Measurements from ENCODE around the gene ZNF784.

Gene ZNF784

DNA sequence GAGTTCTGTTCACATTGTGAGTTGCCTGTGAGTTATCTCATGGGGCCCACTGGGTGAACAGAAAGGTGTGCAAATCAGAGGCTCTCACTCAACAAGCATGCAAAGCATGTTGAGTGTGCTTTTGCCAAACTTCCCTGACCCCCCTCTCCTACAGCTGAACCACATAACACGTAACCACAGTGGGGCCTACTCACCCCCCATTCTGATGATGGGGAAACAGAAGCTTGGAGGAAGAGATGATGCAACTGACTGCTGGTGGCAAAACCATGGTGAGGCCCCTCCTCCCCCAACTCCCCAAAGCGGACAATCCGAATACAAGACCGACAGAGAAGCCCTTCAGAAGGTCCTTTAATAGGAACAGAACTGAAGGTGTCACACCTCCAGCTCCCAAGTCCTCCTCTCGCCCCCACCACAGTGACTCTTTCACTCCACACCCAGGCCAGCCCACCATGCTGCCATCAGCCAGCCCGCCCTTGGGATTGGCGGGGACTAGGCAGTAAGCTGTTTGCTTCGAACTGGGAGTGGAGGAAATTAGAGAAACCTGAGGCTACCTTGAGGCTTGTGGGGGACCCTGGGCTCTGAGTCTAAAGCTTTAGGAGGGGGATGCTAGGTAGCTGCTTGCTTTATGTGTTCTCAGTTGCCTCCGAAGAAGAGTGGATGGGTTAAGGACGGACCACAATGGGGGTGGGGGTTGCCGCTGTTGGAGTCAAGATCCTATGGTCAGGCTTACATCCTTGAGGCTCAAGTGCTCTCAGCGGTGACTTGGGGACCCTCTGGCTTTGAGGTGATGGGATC is 3.8 kb downstream of the ZNF784 start:
- DNase-seq: no peak
- H3K27ac ChIP-seq (ENCODE audit: low read length): no peak overlapping the region
- no peaks in the 10 kb centered on the region for H3K36me3 ChIP-seq (replicated peaks; ENCODE audit: insufficient read depth, low read length)
- H3K27me3 ChIP-seq (replicated peaks; ENCODE audit: insufficient read depth, low read length): no peaks in the 10 kb centered on the region
- no peaks in the 10 kb centered on the region; the same call in 1 of the 2 replicates for H3K79me2 ChIP-seq (ENCODE audit: low read length)
- TF ChIP-seq, protein P1, sequence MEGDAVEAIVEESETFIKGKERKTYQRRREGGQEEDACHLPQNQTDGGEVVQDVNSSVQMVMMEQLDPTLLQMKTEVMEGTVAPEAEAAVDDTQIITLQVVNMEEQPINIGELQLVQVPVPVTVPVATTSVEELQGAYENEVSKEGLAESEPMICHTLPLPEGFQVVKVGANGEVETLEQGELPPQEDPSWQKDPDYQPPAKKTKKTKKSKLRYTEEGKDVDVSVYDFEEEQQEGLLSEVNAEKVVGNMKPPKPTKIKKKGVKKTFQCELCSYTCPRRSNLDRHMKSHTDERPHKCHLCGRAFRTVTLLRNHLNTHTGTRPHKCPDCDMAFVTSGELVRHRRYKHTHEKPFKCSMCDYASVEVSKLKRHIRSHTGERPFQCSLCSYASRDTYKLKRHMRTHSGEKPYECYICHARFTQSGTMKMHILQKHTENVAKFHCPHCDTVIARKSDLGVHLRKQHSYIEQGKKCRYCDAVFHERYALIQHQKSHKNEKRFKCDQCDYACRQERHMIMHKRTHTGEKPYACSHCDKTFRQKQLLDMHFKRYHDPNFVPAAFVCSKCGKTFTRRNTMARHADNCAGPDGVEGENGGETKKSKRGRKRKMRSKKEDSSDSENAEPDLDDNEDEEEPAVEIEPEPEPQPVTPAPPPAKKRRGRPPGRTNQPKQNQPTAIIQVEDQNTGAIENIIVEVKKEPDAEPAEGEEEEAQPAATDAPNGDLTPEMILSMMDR (IDR thresholded peaks at IDR 0.05; ENCODE audit: low read length): no peak
- TF ChIP-seq EZH2 (optimal IDR thresholded peaks at IDR 0.05; ENCODE audit: low read depth, low read length) (no peak), EZH2phosphoT487 (IDR thresholded peaks at IDR 0.05; ENCODE audit: low read length) (no peak)
- H2AFZ ChIP-seq (ENCODE audit: low read length): no peak overlapping the region
- H3F3A ChIP-seq (ENCODE audit: insufficient read depth, low read length): 0 out of 2 replicates have a peak, but pooled peaks cover 9% of the 10 kb centered on the region
- H4K20me1 ChIP-seq (ENCODE audit: insufficient read depth, low read length): no peaks in the 10 kb centered on the region
- no peak overlapping the region for H3K9ac ChIP-seq (ENCODE audit: low read length)
- no peak overlapping the region for H3K4me3 ChIP-seq (ENCODE audit: low read length)
- H3K4me2 ChIP-seq (ENCODE audit: low read depth, low read length): no peak overlapping the region
- no peaks in the 10 kb centered on the region for H3K9me3 ChIP-seq (replicated peaks; ENCODE audit: insufficient read depth, low read length)
- no peaks in the 10 kb centered on the region for H3K9me2 ChIP-seq (replicated peaks; ENCODE audit: insufficient read depth, low read length)
- H3K4me1 ChIP-seq (ENCODE audit: low read length): no peaks in the 10 kb centered on the region

DNA sequence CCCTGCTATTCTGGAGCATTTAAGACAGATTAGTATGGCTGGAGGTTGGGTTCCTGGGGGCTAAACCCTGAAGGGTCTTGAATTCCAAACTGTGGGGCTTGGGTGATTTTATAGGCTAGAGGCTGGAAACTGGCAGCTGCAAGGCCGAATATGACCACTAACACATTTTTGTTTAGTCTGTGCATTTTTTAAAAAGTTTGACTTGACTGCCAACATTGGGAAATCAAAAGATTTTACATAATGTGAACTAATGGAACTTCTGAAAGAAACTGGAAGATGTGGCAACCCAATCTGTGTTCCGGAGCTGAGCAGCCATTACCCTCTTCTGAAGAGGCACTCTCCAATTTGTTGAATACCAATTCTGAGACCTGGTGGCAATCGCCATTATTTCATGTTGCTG is 5.1 kb downstream of the ZNF784 start:
- no peaks in the 10 kb centered on the region for H4K20me1 ChIP-seq (ENCODE audit: insufficient read depth, low read length)
- no peaks in the 10 kb centered on the region for H3K9me2 ChIP-seq (replicated peaks; ENCODE audit: insufficient read depth, low read length)
- H3K4me3 ChIP-seq (ENCODE audit: low read length): no peak overlapping the region
- no peaks in the 10 kb centered on the region for H3K36me3 ChIP-seq (replicated peaks; ENCODE audit: insufficient read depth, low read length)
- no peak overlapping the region for H2AFZ ChIP-seq (ENCODE audit: low read length)
- H3K4me1 ChIP-seq (ENCODE audit: low read length): no peaks in the 10 kb centered on the region
- TF ChIP-seq, protein P1 (IDR thresholded peaks at IDR 0.05; ENCODE audit: low read length): no peak
- TF ChIP-seq EZH2 (optimal IDR thresholded peaks at IDR 0.05; ENCODE audit: low read depth, low read length) (no peak), EZH2phosphoT487 (IDR thresholded peaks at IDR 0.05; ENCODE audit: low read length) (no peak)
- no peaks in the 10 kb centered on the region for H3K27me3 ChIP-seq (replicated peaks; ENCODE audit: insufficient read depth, low read length)
- H3K79me2 ChIP-seq (ENCODE audit: low read length): no peaks in the 10 kb centered on the region; the same call in 1 of the 2 replicates
- H3K9me3 ChIP-seq (replicated peaks; ENCODE audit: insufficient read depth, low read length): no peaks in the 10 kb centered on the region
- H3K9ac ChIP-seq (ENCODE audit: low read length): no peak overlapping the region
- no peak for DNase-seq
- no peak overlapping the region for H3K27ac ChIP-seq (ENCODE audit: low read length)
- 0 out of 2 replicates have a peak, but pooled peaks cover 9% of the 10 kb centered on the region for H3F3A ChIP-seq (ENCODE audit: insufficient read depth, low read length)
- no peak overlapping the region for H3K4me2 ChIP-seq (ENCODE audit: low read depth, low read length)

GRCh38 chr19:55618426-55618825 is 5.9 kb downstream of the ZNF784 start:
- Histone ChIP-seq H3K9ac (ENCODE audit: low read length) (no peak overlapping the region), H4K20me1 (ENCODE audit: insufficient read depth, low read length) (no peaks in the 10 kb centered on the region), H3K4me1 (ENCODE audit: low read length) (no peaks in the 10 kb centered on the region), H3K9me2 (replicated peaks; ENCODE audit: insufficient read depth, low read length) (no peaks in the 10 kb centered on the region), H3K79me2 (ENCODE audit: low read length) (no peaks in the 10 kb centered on the region), H2AFZ (ENCODE audit: low read length) (no peak overlapping the region), H3K27ac (ENCODE audit: low read length) (no peak overlapping the region), H3K9me3 (replicated peaks; ENCODE audit: insufficient read depth, low read length) (no peaks in the 10 kb centered on the region), H3K4me3 (ENCODE audit: low read length) (no peak overlapping the region), H3K4me2 (ENCODE audit: low read depth, low read length) (no peak overlapping the region), H3F3A (ENCODE audit: insufficient read depth, low read length) (0 out of 2 replicates have a peak, but pooled peaks cover 3% of the 10 kb centered on the region), H3K36me3 (replicated peaks; ENCODE audit: insufficient read depth, low read length) (no peaks in the 10 kb centered on the region), H3K27me3 (replicated peaks; ENCODE audit: insufficient read depth, low read length) (no peaks in the 10 kb centered on the region)
- no peak for DNase-seq
- TF ChIP-seq EZH2phosphoT487 (IDR thresholded peaks at IDR 0.05; ENCODE audit: low read length) (no peak), EZH2 (optimal IDR thresholded peaks at IDR 0.05; ENCODE audit: low read depth, low read length) (no peak)
- TF ChIP-seq, protein P1 (IDR thresholded peaks at IDR 0.05; ENCODE audit: low read length): no peak
